Measurements from ENCODE around the gene AAGAB. TPM values are rescaled to one million over a fixed set of nuclear protein-coding genes. Genes with fewer than 3 reads are reported as not detected.

Gene AAGAB
- polyA plus RNA-seq, 1 donor from 2014 or later: 114 TPM

- no peak overlapping the region for H2AFZ ChIP-seq (ENCODE audit: low read depth, low read length)
- H3K9ac ChIP-seq (ENCODE audit: low read length): no peak overlapping the region
- no peak overlapping the region for H3K4me2 ChIP-seq (ENCODE audit: low read length)
Observed at GRCh38 chr15:67296684-67297083, 42.2 kb upstream of the AAGAB start.

GRCh38 chr15:67296188-67296587 lies 41.7 kb upstream of the AAGAB start:
- H3K4me2 ChIP-seq (ENCODE audit: low read length): no peak overlapping the region
- no peak overlapping the region for H2AFZ ChIP-seq (ENCODE audit: low read depth, low read length)
- no peaks in the 10 kb centered on the region for H3K27me3 ChIP-seq (ENCODE audit: insufficient read depth, low read depth, low read length)

More at GRCh38 chr15:67296684-67297083, 42.2 kb upstream of the AAGAB start:
- Histone ChIP-seq H4K20me1 (ENCODE audit: insufficient read depth) (no peaks in the 10 kb centered on the region), H3K4me3 (ENCODE audit: low read length) (no peak overlapping the region), H3K9me2 (ENCODE audit: insufficient read depth, low read length) (no peaks in the 10 kb centered on the region), H3F3A (ENCODE audit: insufficient read depth, low read length, poor library complexity, severe bottlenecking) (no peaks in the 10 kb centered on the region), H3K27me3 (ENCODE audit: insufficient read depth, low read depth, low read length) (no peaks in the 10 kb centered on the region), H3K79me2 (replicated peaks; ENCODE audit: insufficient read depth, low read length) (no peaks in the 10 kb centered on the region), H3K27ac (ENCODE audit: low read length) (no peak overlapping the region), H3K9me3 (ENCODE audit: low read length) (no peaks in the 10 kb centered on the region), H3K36me3 (ENCODE audit: insufficient read depth, low read length) (no peaks in the 10 kb centered on the region)
- TF ChIP-seq POLR2AphosphoS5 (IDR thresholded peaks at IDR 0.05): no peak
- no peak for TF ChIP-seq SMC3 (conservative IDR thresholded peaks at IDR 0.05; ENCODE audit: poor library complexity)
- no peak for TF ChIP-seq MXI1 (conservative IDR thresholded peaks at IDR 0.05; ENCODE audit: poor library complexity, severe bottlenecking)
- no peak for TF ChIP-seq EZH2 (IDR thresholded peaks at IDR 0.05; ENCODE audit: borderline replicate concordance, insufficient read depth, low read length, poor library complexity, severe bottlenecking)
- TF ChIP-seq RAD21 (conservative IDR thresholded peaks at IDR 0.05): no peak
- no peak for TF ChIP-seq EP300 (conservative IDR thresholded peaks at IDR 0.05; ENCODE audit: poor library complexity, severe bottlenecking)
- TF ChIP-seq, protein P1, sequence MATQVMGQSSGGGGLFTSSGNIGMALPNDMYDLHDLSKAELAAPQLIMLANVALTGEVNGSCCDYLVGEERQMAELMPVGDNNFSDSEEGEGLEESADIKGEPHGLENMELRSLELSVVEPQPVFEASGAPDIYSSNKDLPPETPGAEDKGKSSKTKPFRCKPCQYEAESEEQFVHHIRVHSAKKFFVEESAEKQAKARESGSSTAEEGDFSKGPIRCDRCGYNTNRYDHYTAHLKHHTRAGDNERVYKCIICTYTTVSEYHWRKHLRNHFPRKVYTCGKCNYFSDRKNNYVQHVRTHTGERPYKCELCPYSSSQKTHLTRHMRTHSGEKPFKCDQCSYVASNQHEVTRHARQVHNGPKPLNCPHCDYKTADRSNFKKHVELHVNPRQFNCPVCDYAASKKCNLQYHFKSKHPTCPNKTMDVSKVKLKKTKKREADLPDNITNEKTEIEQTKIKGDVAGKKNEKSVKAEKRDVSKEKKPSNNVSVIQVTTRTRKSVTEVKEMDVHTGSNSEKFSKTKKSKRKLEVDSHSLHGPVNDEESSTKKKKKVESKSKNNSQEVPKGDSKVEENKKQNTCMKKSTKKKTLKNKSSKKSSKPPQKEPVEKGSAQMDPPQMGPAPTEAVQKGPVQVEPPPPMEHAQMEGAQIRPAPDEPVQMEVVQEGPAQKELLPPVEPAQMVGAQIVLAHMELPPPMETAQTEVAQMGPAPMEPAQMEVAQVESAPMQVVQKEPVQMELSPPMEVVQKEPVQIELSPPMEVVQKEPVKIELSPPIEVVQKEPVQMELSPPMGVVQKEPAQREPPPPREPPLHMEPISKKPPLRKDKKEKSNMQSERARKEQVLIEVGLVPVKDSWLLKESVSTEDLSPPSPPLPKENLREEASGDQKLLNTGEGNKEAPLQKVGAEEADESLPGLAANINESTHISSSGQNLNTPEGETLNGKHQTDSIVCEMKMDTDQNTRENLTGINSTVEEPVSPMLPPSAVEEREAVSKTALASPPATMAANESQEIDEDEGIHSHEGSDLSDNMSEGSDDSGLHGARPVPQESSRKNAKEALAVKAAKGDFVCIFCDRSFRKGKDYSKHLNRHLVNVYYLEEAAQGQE (IDR thresholded peaks at IDR 0.05; ENCODE audit: borderline replicate concordance): no peak
- TF ChIP-seq TAF1 (IDR thresholded peaks at IDR 0.05; ENCODE audit: low read depth): no peak
- TF ChIP-seq, protein P2, sequence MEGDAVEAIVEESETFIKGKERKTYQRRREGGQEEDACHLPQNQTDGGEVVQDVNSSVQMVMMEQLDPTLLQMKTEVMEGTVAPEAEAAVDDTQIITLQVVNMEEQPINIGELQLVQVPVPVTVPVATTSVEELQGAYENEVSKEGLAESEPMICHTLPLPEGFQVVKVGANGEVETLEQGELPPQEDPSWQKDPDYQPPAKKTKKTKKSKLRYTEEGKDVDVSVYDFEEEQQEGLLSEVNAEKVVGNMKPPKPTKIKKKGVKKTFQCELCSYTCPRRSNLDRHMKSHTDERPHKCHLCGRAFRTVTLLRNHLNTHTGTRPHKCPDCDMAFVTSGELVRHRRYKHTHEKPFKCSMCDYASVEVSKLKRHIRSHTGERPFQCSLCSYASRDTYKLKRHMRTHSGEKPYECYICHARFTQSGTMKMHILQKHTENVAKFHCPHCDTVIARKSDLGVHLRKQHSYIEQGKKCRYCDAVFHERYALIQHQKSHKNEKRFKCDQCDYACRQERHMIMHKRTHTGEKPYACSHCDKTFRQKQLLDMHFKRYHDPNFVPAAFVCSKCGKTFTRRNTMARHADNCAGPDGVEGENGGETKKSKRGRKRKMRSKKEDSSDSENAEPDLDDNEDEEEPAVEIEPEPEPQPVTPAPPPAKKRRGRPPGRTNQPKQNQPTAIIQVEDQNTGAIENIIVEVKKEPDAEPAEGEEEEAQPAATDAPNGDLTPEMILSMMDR (IDR thresholded peaks at IDR 0.05; ENCODE audit: poor library complexity, severe bottlenecking): no peak

More at GRCh38 chr15:67296188-67296587, 41.7 kb upstream of the AAGAB start:
- Histone ChIP-seq H3K79me2 (replicated peaks; ENCODE audit: insufficient read depth, low read length) (no peaks in the 10 kb centered on the region), H3K27ac (ENCODE audit: low read length) (no peak overlapping the region), H3F3A (ENCODE audit: insufficient read depth, low read length, poor library complexity, severe bottlenecking) (no peaks in the 10 kb centered on the region), H3K9ac (ENCODE audit: low read length) (no peak overlapping the region), H3K9me2 (ENCODE audit: insufficient read depth, low read length) (no peaks in the 10 kb centered on the region), H3K9me3 (ENCODE audit: low read length) (no peaks in the 10 kb centered on the region), H3K36me3 (ENCODE audit: insufficient read depth, low read length) (no peaks in the 10 kb centered on the region), H3K4me3 (ENCODE audit: low read length) (no peak overlapping the region), H4K20me1 (ENCODE audit: insufficient read depth) (no peaks in the 10 kb centered on the region)
- no peak for TF ChIP-seq MXI1 (conservative IDR thresholded peaks at IDR 0.05; ENCODE audit: poor library complexity, severe bottlenecking)
- TF ChIP-seq SMC3 (conservative IDR thresholded peaks at IDR 0.05; ENCODE audit: poor library complexity): no peak
- no peak for TF ChIP-seq POLR2AphosphoS5 (IDR thresholded peaks at IDR 0.05)
- no peak for TF ChIP-seq EZH2 (IDR thresholded peaks at IDR 0.05; ENCODE audit: borderline replicate concordance, insufficient read depth, low read length, poor library complexity, severe bottlenecking)
- TF ChIP-seq, protein P1 (IDR thresholded peaks at IDR 0.05; ENCODE audit: borderline replicate concordance): no peak
- TF ChIP-seq, protein P2 (IDR thresholded peaks at IDR 0.05; ENCODE audit: poor library complexity, severe bottlenecking): no peak
- no peak for TF ChIP-seq EP300 (conservative IDR thresholded peaks at IDR 0.05; ENCODE audit: poor library complexity, severe bottlenecking)
- no peak for TF ChIP-seq RAD21 (conservative IDR thresholded peaks at IDR 0.05)
- no peak for TF ChIP-seq TAF1 (IDR thresholded peaks at IDR 0.05; ENCODE audit: low read depth)

All from neural cell (in vitro differentiated cells).